ENCODE measurements around the gene DGKH.

DGKH gene

GRCh38 chr13:42039457-42039945, 8.9 kb upstream of the DGKH start:
- ChIA-PET CTCF (interaction anchor here (1.6 kb wide), 1 partner anchor 11 kb away, joined by 3 read pairs; no protein-coding TSS in a partner anchor), POLR2A (interaction anchor here (0.6 to 1.0 kb wide), 3 partner anchors 9 to 343 kb away, joined by 3 read pairs; partner anchors contain the start of genes DGKH and VWA8)
- DNase-seq (ENCODE audit: low read depth, low spot score), result no peak
- no peak for TF ChIP-seq CTCF (IDR thresholded peaks at IDR 0.05; ENCODE audit: insufficient read depth, low read length, missing control alignments)
- H3K4me3 ChIP-seq (ENCODE audit: low read depth, low read length), result peak overlapping the region; percentile 78

- POLR2A ChIA-PET, result interaction anchor here (0.6 to 1.3 kb wide), 4 partner anchors 8 to 344 kb away, joined by 3 read pairs; partner anchors contain the start of genes DGKH and VWA8
- DNase-seq (ENCODE audit: low read depth, low spot score), result no peak
- peak; percentile 1 for TF ChIP-seq CTCF (IDR thresholded peaks at IDR 0.05; ENCODE audit: insufficient read depth, low read length, missing control alignments)
- CTCF ChIA-PET, result interaction anchor here (1.6 kb wide), 2 partner anchors 12 to 13 kb away, joined by 3 to 7 read pairs; no protein-coding TSS in a partner anchor
- H3K4me3 ChIP-seq (ENCODE audit: low read depth, low read length), result peak overlapping the region; percentile 78
Measured at GRCh38 chr13:42039946-42040729, 8.3 kb upstream of the DGKH start.

GRCh38 chr13:42040730-42041010, 7.8 kb upstream of the DGKH start:
- CTCF ChIA-PET, result interaction anchor here (1.6 to 3.1 kb wide), 2 partner anchors 12 to 372 kb away, joined by 7 to 17 read pairs; no protein-coding TSS in a partner anchor
- peak overlapping the region; percentile 78 for H3K4me3 ChIP-seq (ENCODE audit: low read depth, low read length)
- no peak for DNase-seq (ENCODE audit: low read depth, low spot score)
- POLR2A ChIA-PET, result interaction anchor here (1.3 kb wide), 1 partner anchor 125 kb away, joined by 3 read pairs; no protein-coding TSS in a partner anchor
- no peak for TF ChIP-seq CTCF (IDR thresholded peaks at IDR 0.05; ENCODE audit: insufficient read depth, low read length, missing control alignments)

GRCh38 chr13:42041011-42041683, 7.3 kb upstream of the DGKH start:
- peak overlapping the region; percentile 78 for H3K4me3 ChIP-seq (ENCODE audit: low read depth, low read length)
- TF ChIP-seq CTCF (IDR thresholded peaks at IDR 0.05; ENCODE audit: insufficient read depth, low read length, missing control alignments), result no peak
- ChIA-PET CTCF (interaction anchor here (1.5 to 3.1 kb wide), 3 partner anchors 12 to 372 kb away, joined by 3 to 17 read pairs (median 7); no protein-coding TSS in a partner anchor), POLR2A (interaction anchor here (1.3 kb wide), 1 partner anchor 125 kb away, joined by 3 read pairs; no protein-coding TSS in a partner anchor)
- DNase-seq (ENCODE audit: low read depth, low spot score), result no peak

- ChIA-PET POLR2A (interaction anchor here (1.3 kb wide), 1 partner anchor 126 kb away, joined by 3 read pairs; no protein-coding TSS in a partner anchor), CTCF (interaction anchor here (1.5 to 3.1 kb wide), 3 partner anchors 11 to 373 kb away, joined by 3 to 17 read pairs (median 7); no protein-coding TSS in a partner anchor)
- peak overlapping the region; percentile 78 for H3K4me3 ChIP-seq (ENCODE audit: low read depth, low read length)
- DNase-seq (ENCODE audit: low read depth, low spot score), result no peak
- TF ChIP-seq CTCF (IDR thresholded peaks at IDR 0.05; ENCODE audit: insufficient read depth, low read length, missing control alignments), result peak; percentile 62
Measured at GRCh38 chr13:42041684-42042035, 6.8 kb upstream of the DGKH start.
